Measurements from ENCODE around the gene BRSK2. TPM values are rescaled to one million over a fixed set of nuclear protein-coding genes. Genes with fewer than 3 reads are reported as not detected.

The BRSK2 gene
- total and polyA plus RNA-seq, 2 donors from 2014 or later: 0.43 to 1.2 TPM

- Histone ChIP-seq H3K27me3 (ENCODE audit: control insufficient read depth, insufficient read depth, low read length) (no peaks in the 10 kb centered on the region), H3K9me3 (ENCODE audit: control insufficient read depth in 2 of 3, insufficient read depth in 1 of 3, low read length in 3 of 3) (no peaks in the 10 kb centered on the region), H3K36me3 (ENCODE audit: control insufficient read depth in 2 of 3, insufficient read depth in 3 of 3, low read length in 3 of 3) (peaks cover 0 to 27% (median 12%) of the 10 kb centered on the region in 3 donors), H3K9ac (ENCODE audit: low read length in 3 of 3) (no peak overlapping the region), H3K27ac (ENCODE audit: low read depth in 2 of 2, low read length in 2 of 2) (no peak overlapping the region), H3K4me1 (ENCODE audit: control insufficient read depth in 2 of 3, insufficient read depth in 2 of 3, low read depth in 1 of 3, low read length in 3 of 3) (no peaks in the 10 kb centered on the region), H3K4me3 (ENCODE audit: low read length in 3 of 3) (no peak overlapping the region)
- DNase-seq: peak in 2 of 5 donors; percentile 28 to 66
- FAIRE-seq: no peak
- intact Hi-C loops (cut with DNase I): no loop called here
- TF ChIP-seq, protein P1, sequence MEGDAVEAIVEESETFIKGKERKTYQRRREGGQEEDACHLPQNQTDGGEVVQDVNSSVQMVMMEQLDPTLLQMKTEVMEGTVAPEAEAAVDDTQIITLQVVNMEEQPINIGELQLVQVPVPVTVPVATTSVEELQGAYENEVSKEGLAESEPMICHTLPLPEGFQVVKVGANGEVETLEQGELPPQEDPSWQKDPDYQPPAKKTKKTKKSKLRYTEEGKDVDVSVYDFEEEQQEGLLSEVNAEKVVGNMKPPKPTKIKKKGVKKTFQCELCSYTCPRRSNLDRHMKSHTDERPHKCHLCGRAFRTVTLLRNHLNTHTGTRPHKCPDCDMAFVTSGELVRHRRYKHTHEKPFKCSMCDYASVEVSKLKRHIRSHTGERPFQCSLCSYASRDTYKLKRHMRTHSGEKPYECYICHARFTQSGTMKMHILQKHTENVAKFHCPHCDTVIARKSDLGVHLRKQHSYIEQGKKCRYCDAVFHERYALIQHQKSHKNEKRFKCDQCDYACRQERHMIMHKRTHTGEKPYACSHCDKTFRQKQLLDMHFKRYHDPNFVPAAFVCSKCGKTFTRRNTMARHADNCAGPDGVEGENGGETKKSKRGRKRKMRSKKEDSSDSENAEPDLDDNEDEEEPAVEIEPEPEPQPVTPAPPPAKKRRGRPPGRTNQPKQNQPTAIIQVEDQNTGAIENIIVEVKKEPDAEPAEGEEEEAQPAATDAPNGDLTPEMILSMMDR (IDR thresholded peaks at IDR 0.05; ENCODE audit: borderline replicate concordance, extremely low read depth, insufficient read depth): no peak
Observed at GRCh38 chr11:1472180-1473005, 82.7 kb downstream of the BRSK2 start.

DNA sequence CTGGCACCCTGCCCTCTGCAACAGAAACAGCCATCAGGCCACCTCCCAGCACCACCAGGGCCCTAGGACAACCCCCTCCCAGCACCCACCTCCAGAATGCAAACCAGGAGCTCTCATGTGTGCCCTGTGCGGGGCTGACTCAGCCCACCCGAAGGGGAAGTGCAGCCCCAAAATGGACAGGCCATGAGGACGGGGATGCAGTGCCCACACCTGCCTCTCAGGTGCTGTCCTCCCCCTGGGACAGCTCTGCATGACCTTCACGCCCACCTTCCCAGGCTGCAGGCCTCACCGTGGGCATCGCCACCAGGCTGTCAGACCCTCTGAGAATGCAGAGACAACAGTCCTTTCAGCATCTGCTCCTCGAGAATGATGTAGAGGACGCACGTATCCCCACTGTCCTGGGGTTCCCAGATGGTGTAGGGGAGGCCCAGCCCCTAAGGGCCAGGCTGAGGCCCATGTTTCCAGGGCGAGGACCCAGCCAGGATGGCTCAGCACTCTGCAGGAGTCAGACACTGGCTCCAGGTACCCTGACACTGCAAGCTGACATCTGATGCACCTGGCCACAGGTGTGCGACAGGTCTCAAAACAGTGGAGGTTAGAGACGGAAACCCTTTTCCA lies 83.4 kb downstream of the BRSK2 start:
- H3K27ac ChIP-seq (ENCODE audit: low read depth in 2 of 2, low read length in 2 of 2): no peak overlapping the region
- no peak overlapping the region for H3K4me3 ChIP-seq (ENCODE audit: low read length in 3 of 3)
- H3K9me3 ChIP-seq (ENCODE audit: control insufficient read depth in 2 of 3, insufficient read depth in 1 of 3, low read length in 3 of 3): no peaks in the 10 kb centered on the region
- no peak overlapping the region for H3K9ac ChIP-seq (ENCODE audit: low read length in 3 of 3)
- H3K4me1 ChIP-seq (ENCODE audit: control insufficient read depth in 2 of 3, insufficient read depth in 2 of 3, low read depth in 1 of 3, low read length in 3 of 3): no peaks in the 10 kb centered on the region
- H3K27me3 ChIP-seq (ENCODE audit: control insufficient read depth, insufficient read depth, low read length): no peaks in the 10 kb centered on the region
- TF ChIP-seq, protein P1 (IDR thresholded peaks at IDR 0.05; ENCODE audit: borderline replicate concordance, extremely low read depth, insufficient read depth): no peak
- no peak for FAIRE-seq
- peak in 1 of 5 donors; percentile 54 for DNase-seq
- intact Hi-C loops (cut with DNase I): no loop called here
- H3K36me3 ChIP-seq (ENCODE audit: control insufficient read depth in 2 of 3, insufficient read depth in 3 of 3, low read length in 3 of 3): peaks cover 0 to 32% (median 12%) of the 10 kb centered on the region in 3 donors

DNA sequence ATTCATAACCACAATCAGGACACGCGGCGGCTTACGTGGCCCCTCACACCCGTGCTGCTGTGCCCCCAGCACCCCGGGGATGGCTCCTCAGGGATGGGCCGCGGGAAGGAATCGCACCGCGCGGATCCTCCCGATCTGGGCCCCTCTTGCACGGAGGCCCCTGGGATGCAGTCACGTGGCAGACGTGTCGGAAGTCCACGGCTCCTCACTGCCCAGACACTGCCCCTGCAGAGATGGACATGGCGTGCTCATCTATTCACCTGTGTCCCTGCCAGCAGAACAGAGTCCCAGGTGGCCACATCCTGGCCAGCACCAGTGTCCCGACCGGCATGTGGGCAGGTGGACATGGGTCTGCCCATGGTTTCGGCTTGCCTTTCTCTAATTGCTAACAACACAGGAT lies 84.1 kb downstream of the BRSK2 start:
- Histone ChIP-seq H3K9ac (ENCODE audit: low read length in 3 of 3) (no peak overlapping the region), H3K9me3 (ENCODE audit: control insufficient read depth in 2 of 3, insufficient read depth in 1 of 3, low read length in 3 of 3) (no peaks in the 10 kb centered on the region), H3K27me3 (ENCODE audit: control insufficient read depth, insufficient read depth, low read length) (no peaks in the 10 kb centered on the region), H3K4me1 (ENCODE audit: control insufficient read depth in 2 of 3, insufficient read depth in 2 of 3, low read depth in 1 of 3, low read length in 3 of 3) (no peaks in the 10 kb centered on the region), H3K4me3 (ENCODE audit: low read length in 3 of 3) (no peak overlapping the region), H3K36me3 (ENCODE audit: control insufficient read depth in 2 of 3, insufficient read depth in 3 of 3, low read length in 3 of 3) (peaks cover 0 to 38% (median 14%) of the 10 kb centered on the region in 3 donors), H3K27ac (ENCODE audit: low read depth in 2 of 2, low read length in 2 of 2) (no peak overlapping the region)
- DNase-seq (peak in 2 of 5 donors; percentile 10 to 67), FAIRE-seq (no peak)
- intact Hi-C loops (cut with DNase I): no loop called here
- TF ChIP-seq, protein P1 (IDR thresholded peaks at IDR 0.05; ENCODE audit: borderline replicate concordance, extremely low read depth, insufficient read depth): no peak
